Osteocyte (in vitro differentiated cells): ENCODE data around the gene KLRF1. TPM values are rescaled to one million over a fixed set of nuclear protein-coding genes. Genes with fewer than 3 reads are reported as not detected.
"Not testable (repeated sequence)": the region's sequence is repeated elsewhere in the genome, so short reads cannot be mapped to it uniquely, and the experiment has no call there.

Experiments used
- DNase-seq: peaks from one replicate; pipeline ENCODE4 v3.0.0; 2021; ENCODE audit warnings: mixed read lengths; ENCODE audit not compliant: unreplicated experiment; ENCODE audit errors: extremely low spot score
- H3K27ac Mint-ChIP-seq: one replicate; pipeline ENCODE4 v1.8.0; 2021; ENCODE audit warnings: mild to moderate bottlenecking, mixed read lengths; ENCODE audit not compliant: unreplicated experiment
- H3K27me3 Mint-ChIP-seq: one replicate; pipeline ENCODE4 v1.8.0; 2021; ENCODE audit warnings: mixed read lengths; ENCODE audit not compliant: unreplicated experiment
- H3K36me3 Mint-ChIP-seq: one replicate; pipeline ENCODE4 v1.8.0; 2021; ENCODE audit warnings: mixed read lengths; ENCODE audit not compliant: unreplicated experiment
- H3K4me1 Mint-ChIP-seq: one replicate; pipeline ENCODE4 v1.8.0; 2021; ENCODE audit warnings: mixed read lengths; ENCODE audit not compliant: unreplicated experiment
- H3K4me3 Mint-ChIP-seq: one replicate; pipeline ENCODE4 v1.8.0; 2021; ENCODE audit warnings: mild to moderate bottlenecking, moderate library complexity, mixed read lengths; ENCODE audit not compliant: unreplicated experiment
- H3K9me3 Mint-ChIP-seq: one replicate; pipeline ENCODE4 v1.8.0; 2021; ENCODE audit warnings: mixed read lengths; ENCODE audit not compliant: unreplicated experiment
- CTCF ChIP-seq: fragments of 200-600 bp; sonication (generic); IDR thresholded peaks from 2 replicates; pipeline ENCODE4 v1.5.0; 2021; ENCODE audit warnings: antibody characterized with exemption, mild to moderate bottlenecking, moderate library complexity
- total RNA-seq: library from RNA; stranded (reverse); gene quantifications from 2 replicates; pipeline ENCODE4 v1.2.1, GENCODE V29; 2021

Gene KLRF1
- total RNA-seq, 1 donor from 2014 or later: not detected

- H3K27ac Mint-ChIP-seq: no peak overlapping the region
- H3K4me3 Mint-ChIP-seq: no peak overlapping the region
These were observed 45.5 kb downstream of the KLRF1 start for GRCh38 chr12:9872742-9873141.

GRCh38 chr12:9876120-9876519 is 48.8 kb downstream of the KLRF1 start:
- not testable (repeated sequence) for DNase-seq, H3K27me3 Mint-ChIP-seq, H3K4me1 Mint-ChIP-seq, H3K27ac Mint-ChIP-seq, H3K9me3 Mint-ChIP-seq, H3K4me3 Mint-ChIP-seq, H3K36me3 Mint-ChIP-seq

More at GRCh38 chr12:9872742-9873141, 45.5 kb downstream of the KLRF1 start:
- no peak for TF ChIP-seq CTCF
- Mint-ChIP-seq H3K9me3 (no peaks in the 10 kb centered on the region), H3K36me3 (no peaks in the 10 kb centered on the region), H3K27me3 (no peaks in the 10 kb centered on the region), H3K4me1 (peaks cover 4% of the 10 kb centered on the region)
- DNase-seq: no peak

GRCh38 chr12:9880532-9881078 is 53.3 kb downstream of the KLRF1 start:
- Mint-ChIP-seq H3K4me1 (no peaks in the 10 kb centered on the region), H3K4me3 (no peak overlapping the region), H3K36me3 (no peaks in the 10 kb centered on the region), H3K27ac (no peak overlapping the region), H3K9me3 (no peaks in the 10 kb centered on the region), H3K27me3 (no peaks in the 10 kb centered on the region)
- DNase-seq: no peak
- TF ChIP-seq CTCF: no peak

- no peaks in the 10 kb centered on the region for H3K36me3 Mint-ChIP-seq
- no peaks in the 10 kb centered on the region for H3K9me3 Mint-ChIP-seq
- no peak within 1 kb of the TSS for H3K27ac Mint-ChIP-seq
- DNase-seq: no peak
- no peak for TF ChIP-seq CTCF
- H3K4me1 Mint-ChIP-seq: no peaks in the 10 kb centered on the region
- no peaks in the 10 kb centered on the region for H3K27me3 Mint-ChIP-seq
- no peak within 1 kb of the TSS for H3K4me3 Mint-ChIP-seq
These were observed 54.0 kb downstream of the KLRF1 start, which contains the start of gene KLRF2 for GRCh38 chr12:9881246-9881645. Gene KLRF2 (plus strand): TSS chr12:9881489. CDS start chr12:9881596, 107 bp downstream.

- Mint-ChIP-seq H3K4me1 (no peaks in the 10 kb centered on the region), H3K27me3 (no peaks in the 10 kb centered on the region), H3K4me3 (no peak overlapping the region), H3K9me3 (no peaks in the 10 kb centered on the region), H3K27ac (no peak overlapping the region), H3K36me3 (no peaks in the 10 kb centered on the region)
- TF ChIP-seq CTCF: no peak
- no peak for DNase-seq
These were observed 54.7 kb downstream of the KLRF1 start for GRCh38 chr12:9881988-9882387.

GRCh38 chr12:9883175-9883574 is 55.9 kb downstream of the KLRF1 start:
- DNase-seq: no peak
- Mint-ChIP-seq H3K4me3 (no peak overlapping the region), H3K4me1 (no peaks in the 10 kb centered on the region), H3K27me3 (no peaks in the 10 kb centered on the region), H3K9me3 (no peaks in the 10 kb centered on the region), H3K36me3 (no peaks in the 10 kb centered on the region), H3K27ac (no peak overlapping the region)
- TF ChIP-seq CTCF: no peak
